GM12878 (cell line): ENCODE data around the gene TLE3. TPM values are rescaled to one million over a fixed set of nuclear protein-coding genes. Genes with fewer than 3 reads are reported as not detected.
A peak's percentile ranks its signal among the peaks of the same experiment; 100 is the strongest.

Experiments used
- ATAC-seq: fragments of 200-7000 bp; cut with Tn5 transposase; 3 replicates; pipeline ENCODE4 v1.9.1; 2020; ENCODE audit warnings: mild to moderate bottlenecking, moderate library complexity
- BruUV-seq: library from RNA; stranded (reverse); fragments of 400-500 nt; replicated peaks from 2 replicates; lab custom pipeline; 2021; lab: Mats Ljungman, UMichigan
- CTCF ChIA-PET: fragments of 300-600 bp; sonication (Branson Sonifier 250); formaldehyde crosslinking; extraction: SDS; loops from one replicate; lab custom pipeline; 2021; ENCODE audit warnings: inconsistent platforms; lab: Yijun Ruan, JAX
- POLR2A ChIA-PET: fragments of 350-600 bp; formaldehyde crosslinking; extraction: SDS; loops from one replicate; lab custom pipeline; 2021; ENCODE audit warnings: inconsistent platforms; lab: Charles Lee
- RAD21 ChIA-PET: fragments of 300-600 bp; sonication (Branson Sonifier 250); formaldehyde crosslinking; loops from one replicate; lab custom pipeline; 2023; ENCODE audit warnings: antibody characterized with exemption; ENCODE audit not compliant: unreplicated experiment; lab: Charles Lee
- SMC1A ChIA-PET: fragments of 300-600 bp; sonication (Branson Sonifier 250); formaldehyde crosslinking; loops from one replicate; lab custom pipeline; 2023; ENCODE audit not compliant: unreplicated experiment, uncharacterized antibody; lab: Charles Lee
- DNase-seq: peaks from one replicate; pipeline ENCODE4 v3.0.0-alpha.2; 2011; ENCODE audit warnings: low read depth, low spot score
- FAIRE-seq: peaks from 3 replicates; lab custom pipeline; 2011; peaks lifted over from hg19 to GRCh38; lab: Jason Lieb, UNC
- H2AFZ ChIP-seq: 2 replicates; pipeline ENCODE4 v1.6.0; 2011; ENCODE audit warnings: low read depth, low read length, control low read depth; ENCODE audit not compliant: control insufficient read depth
- H3K27ac ChIP-seq: 2 replicates; pipeline ENCODE4 v1.5.1; 2011; ENCODE audit warnings: control low read depth; ENCODE audit not compliant: control insufficient read depth, insufficient read depth
- H3K27me3 ChIP-seq, 2 experiments: replicated peaks in 1 of 2; 2 replicates each; pipeline versions ENCODE4 v1.6.0 to v1.6.1; 2011; ENCODE audit warnings: low read length in 1 of 2; ENCODE audit not compliant: control insufficient read depth in 2 of 2, insufficient read depth in 2 of 2
- H3K36me3 ChIP-seq, 2 experiments: 2 replicates each; pipeline ENCODE4 v1.5.1; 2011; ENCODE audit warnings: low read length in 1 of 2; ENCODE audit not compliant: control insufficient read depth in 2 of 2, insufficient read depth in 2 of 2
- H3K4me1 ChIP-seq: 2 replicates; pipeline ENCODE4 v1.6.1; 2011; ENCODE audit warnings: mild to moderate bottlenecking, low read length, moderate library complexity, mixed read lengths; ENCODE audit not compliant: control insufficient read depth, insufficient read depth
- H3K4me2 ChIP-seq: 2 replicates; pipeline ENCODE4 v1.6.0; 2011; ENCODE audit warnings: control low read depth; ENCODE audit not compliant: control insufficient read depth, insufficient read depth
- H3K4me3 ChIP-seq: fragments of 200-600 bp; sonication (generic); 2 replicates; pipeline ENCODE4 v1.5.1; 2016
- H3K79me2 ChIP-seq: 2 replicates; pipeline ENCODE4 v1.6.0; 2011; ENCODE audit warnings: low read length; ENCODE audit not compliant: control insufficient read depth, insufficient read depth
- H3K9ac ChIP-seq: 2 replicates; pipeline ENCODE4 v1.8.0; 2011; ENCODE audit warnings: low read length, control low read depth, mixed read lengths; ENCODE audit not compliant: control insufficient read depth, insufficient read depth
- H3K9me3 ChIP-seq: replicated peaks from 3 replicates; pipeline ENCODE4 v1.5.1; 2011; ENCODE audit warnings: mild to moderate bottlenecking, low read length; ENCODE audit not compliant: control insufficient read depth, insufficient read depth
- H4K20me1 ChIP-seq: 2 replicates; pipeline ENCODE4 v1.6.0; 2011; ENCODE audit not compliant: control insufficient read depth, insufficient read depth
- CREB1 ChIP-seq: IDR thresholded peaks from 2 replicates; pipeline ENCODE4 v1.6.1; 2012; ENCODE audit warnings: low read depth, mild to moderate bottlenecking, inconsistent platforms
- CREM ChIP-seq: IDR thresholded peaks from 2 replicates; pipeline ENCODE4 v1.6.1; 2014; ENCODE audit warnings: antibody characterized with exemption, low read depth
- EED ChIP-seq: sonication (generic); IDR thresholded peaks from 2 replicates; pipeline ENCODE4 v1.6.1; 2016; ENCODE audit warnings: antibody characterized with exemption, low read depth
- EZH2 ChIP-seq: IDR thresholded peaks from 2 replicates; pipeline ENCODE4 v1.6.1; 2012; ENCODE audit warnings: low read depth, mild to moderate bottlenecking, control low read depth, inconsistent platforms, low read length, borderline replicate concordance; ENCODE audit not compliant: control insufficient read depth
- MTA2 ChIP-seq: fragments of 450-650 bp; IDR thresholded peaks from 2 replicates; pipeline ENCODE4 v1.6.1; 2016; ENCODE audit warnings: low read depth, mild to moderate bottlenecking, moderate library complexity
- NR2C2 ChIP-seq: IDR thresholded peaks from 2 replicates; pipeline ENCODE4 v1.6.1; 2011; ENCODE audit warnings: borderline replicate concordance, low read depth; ENCODE audit not compliant: control insufficient read depth, insufficient read length
- SIN3A ChIP-seq: IDR thresholded peaks from 2 replicates; pipeline ENCODE4 v1.6.1; 2012; ENCODE audit warnings: low read depth, low read length, improper control_type of control experiment
- SMAD1 ChIP-seq: fragments of 450-650 bp; IDR thresholded peaks from 2 replicates; pipeline ENCODE4 v1.6.1; 2018; ENCODE audit warnings: mild to moderate bottlenecking, low read depth; ENCODE audit not compliant: partially characterized antibody
- SRF ChIP-seq, 2 experiments: IDR thresholded peaks; 2 replicates each; pipeline ENCODE4 v1.6.1; 2011; ENCODE audit warnings: low read depth in 2 of 2, low read length in 2 of 2, mild to moderate bottlenecking in 1 of 2, moderate library complexity in 1 of 2
- ZZZ3 ChIP-seq: IDR thresholded peaks from 2 replicates; pipeline ENCODE4 v1.6.1; 2011; ENCODE audit warnings: low read depth; ENCODE audit not compliant: control insufficient read depth, insufficient read length
- WGBS: methylation state at CpG from one replicate; pipeline ENCODE4 v1.1.6; 2016; ENCODE audit warnings: low lambda C conversion rate; ENCODE audit not compliant: insufficient replicate concordance, insufficient coverage; ENCODE audit errors: missing lambda C conversion rate; 5-methylcytosine and 5-hydroxymethylcytosine counted together
- in situ Hi-C: fragments of 300-500 bp; cut with MboI; formaldehyde crosslinking; loops from 9 replicates; pipeline ENCODE4 v1.14.3; 2018; ENCODE audit warnings: mixed read lengths
- intact Hi-C: fragments of 100-400 bp; cut with micrococcal nuclease; formaldehyde crosslinking; loops from one replicate; pipeline ENCODE4 v1.14.2; 2022; ENCODE audit not compliant: unreplicated experiment
- polyA plus RNA-seq, 11 experiments: library from polyadenylated mRNA; depleted of rRNA in 4 of 11; unstranded in 6 of 11; stranded (reverse) in 5 of 11; fragments of >200 nt; fragmentation: Nextera tagmentation in 4 of 11; fragmentation: Illumina TruSeq in 1 of 11; extraction: Ambion mirVana in 4 of 11; extraction: Trizol in 1 of 11; gene quantifications; 1 replicate in 1 of 11; 2 replicates in 10 of 11; pipeline versions ENCODE4 v1.2.1 to v1.2.3, GENCODE V29; 2011 to 2016; ENCODE audit warnings: inconsistent platforms in 2 of 11, missing spikeins in 2 of 11, low read depth in 1 of 11
- total RNA-seq, 4 experiments: library from RNA; depleted of rRNA in 3 of 4; stranded (reverse); fragments of >200 nt in 3 of 4; fragmentation: Illumina TruSeq in 1 of 4; extraction: Trizol in 1 of 4; gene quantifications; 2 replicates each; pipeline versions ENCODE4 v1.2.1 to v1.2.3, GENCODE V29; 2013 to 2021
- TF ChIP-seq, protein P1 (sequence below): fragments of 450-650 bp; IDR thresholded peaks from 2 replicates; pipeline ENCODE4 v1.6.1; 2017; ENCODE audit warnings: borderline replicate concordance
- TF ChIP-seq, protein P2 (sequence below): IDR thresholded peaks from 2 replicates; pipeline ENCODE4 v1.6.1; 2012; ENCODE audit warnings: low read depth, low read length, improper control_type of control experiment
- TF ChIP-seq, protein P3 (sequence below): IDR thresholded peaks from 2 replicates; pipeline ENCODE4 v1.6.1; 2012; ENCODE audit warnings: improper control_type of control experiment, low read depth, low read length; ENCODE audit not compliant: insufficient replicate concordance

TLE3 gene
- total and polyA plus RNA-seq, 10 of the 15 experiments (the other 5 are each of a cell fraction or from before 2014, with no cell fraction given) = 1.2 to 65.5 (median 9.7) TPM

DNA sequence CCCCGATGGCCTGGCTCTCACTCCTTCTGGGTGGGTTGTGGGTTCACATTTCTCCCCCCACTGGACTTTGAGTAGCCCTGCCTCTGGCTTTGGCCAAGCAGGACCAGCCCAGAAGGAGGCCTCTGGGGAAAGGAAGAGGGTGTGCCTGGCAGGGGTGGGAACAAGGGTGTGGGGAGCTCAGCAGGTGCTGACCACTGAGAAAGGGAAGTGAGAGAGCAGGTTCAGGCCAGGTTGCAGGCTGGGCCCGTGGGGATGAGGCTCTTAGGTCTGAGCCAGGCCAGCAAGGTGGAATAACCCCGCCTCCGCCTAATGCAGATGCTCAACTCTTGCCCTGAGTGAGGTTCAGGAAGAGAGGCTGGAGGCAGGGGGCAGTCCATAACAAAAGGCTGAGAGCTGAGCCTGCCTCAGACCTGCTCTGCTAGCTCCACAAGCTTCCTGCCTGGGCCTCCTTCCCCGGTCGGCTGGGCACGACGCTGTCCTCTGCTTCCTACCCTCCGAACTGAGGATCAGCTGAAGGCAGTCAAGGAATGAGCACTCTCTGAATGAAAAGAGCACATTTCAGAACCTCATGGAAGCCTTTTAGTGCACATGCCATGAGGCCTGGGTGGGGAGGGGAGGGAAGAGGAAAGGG, 82.7 kb downstream of the TLE3 start:
- no peaks in the 10 kb centered on the region for H3K27me3 ChIP-seq
- no peaks in the 10 kb centered on the region for H3K79me2 ChIP-seq
- in situ Hi-C loops = no loop called here
- H3K4me3 ChIP-seq = peak overlapping the region; percentile 10; the same call in 1 of the 2 replicates
- no peaks in the 10 kb centered on the region; the same call in 2 of the 3 replicates for H3K9me3 ChIP-seq
- intact Hi-C loops = loop anchor here (1.0 to 5.0 kb wide), 4 partner anchors 21 to 472 kb away; partner anchors contain the start of gene TLE3
- peak overlapping the region; percentile 74 for H3K9ac ChIP-seq
- POLR2A ChIA-PET = interaction anchor here (0.8 to 1.3 kb wide), 4 partner anchors 20 to 552 kb away, joined by 3 to 8 read pairs (median 3); no protein-coding TSS in a partner anchor
- peaks cover 60% of the 10 kb centered on the region for H3K4me1 ChIP-seq
- no peaks in the 10 kb centered on the region for H3K36me3 ChIP-seq
- RAD21 ChIA-PET = interaction anchor here (0.7 to 1.9 kb wide), 14 partner anchors 9 to 262 kb away, joined by 3 to 31 read pairs (median 7); partner anchors contain the start of gene TLE3
- peak overlapping the region; percentile 65 for H3K4me2 ChIP-seq
- DNase-seq = peak; percentile 93
- no peaks in the 10 kb centered on the region for H4K20me1 ChIP-seq
- BruUV-seq = no TSS peak
- peak overlapping the region; percentile 84 for H3K27ac ChIP-seq
- 2% methylated on average over 9 of the region's 9 CpGs for WGBS
- CTCF ChIA-PET = interaction anchor here (0.6 to 1.9 kb wide), 8 partner anchors 21 to 489 kb away, joined by 3 to 14 read pairs (median 4); partner anchors contain the start of gene TLE3
- H2AFZ ChIP-seq = no peak overlapping the region
- SMC1A ChIA-PET = interaction anchor here (0.7 to 1.8 kb wide), 11 partner anchors 8 to 288 kb away, joined by 3 to 19 read pairs (median 4); partner anchors contain the start of gene TLE3
- FAIRE-seq = peak; percentile 99
- ATAC-seq = peak; percentile 89
- peak; percentile 76 for TF ChIP-seq MTA2
- TF ChIP-seq SIN3A = no peak
- TF ChIP-seq EZH2 = no peak
- no peak for TF ChIP-seq NR2C2
- TF ChIP-seq ZZZ3 = no peak
- TF ChIP-seq, protein P1, sequence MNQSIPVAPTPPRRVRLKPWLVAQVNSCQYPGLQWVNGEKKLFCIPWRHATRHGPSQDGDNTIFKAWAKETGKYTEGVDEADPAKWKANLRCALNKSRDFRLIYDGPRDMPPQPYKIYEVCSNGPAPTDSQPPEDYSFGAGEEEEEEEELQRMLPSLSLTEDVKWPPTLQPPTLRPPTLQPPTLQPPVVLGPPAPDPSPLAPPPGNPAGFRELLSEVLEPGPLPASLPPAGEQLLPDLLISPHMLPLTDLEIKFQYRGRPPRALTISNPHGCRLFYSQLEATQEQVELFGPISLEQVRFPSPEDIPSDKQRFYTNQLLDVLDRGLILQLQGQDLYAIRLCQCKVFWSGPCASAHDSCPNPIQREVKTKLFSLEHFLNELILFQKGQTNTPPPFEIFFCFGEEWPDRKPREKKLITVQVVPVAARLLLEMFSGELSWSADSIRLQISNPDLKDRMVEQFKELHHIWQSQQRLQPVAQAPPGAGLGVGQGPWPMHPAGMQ = no peak
- peak; percentile 48; the same call in 1 of the 2 replicates for TF ChIP-seq CREM
- 0 out of 4 replicates have a peak, but pooled peaks of 1 of the 2 experiments have one; percentile 27 for TF ChIP-seq SRF (IDR thresholded peaks at IDR 0.05; ENCODE audit: low read depth in 2 of 2, low read length in 2 of 2)
- TF ChIP-seq, protein P2, sequence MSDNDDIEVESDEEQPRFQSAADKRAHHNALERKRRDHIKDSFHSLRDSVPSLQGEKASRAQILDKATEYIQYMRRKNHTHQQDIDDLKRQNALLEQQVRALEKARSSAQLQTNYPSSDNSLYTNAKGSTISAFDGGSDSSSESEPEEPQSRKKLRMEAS = no peak; the same call in 1 of the 2 replicates
- TF ChIP-seq EED = peak; percentile 97
- no peak for TF ChIP-seq SMAD1
- TF ChIP-seq, protein P3, sequence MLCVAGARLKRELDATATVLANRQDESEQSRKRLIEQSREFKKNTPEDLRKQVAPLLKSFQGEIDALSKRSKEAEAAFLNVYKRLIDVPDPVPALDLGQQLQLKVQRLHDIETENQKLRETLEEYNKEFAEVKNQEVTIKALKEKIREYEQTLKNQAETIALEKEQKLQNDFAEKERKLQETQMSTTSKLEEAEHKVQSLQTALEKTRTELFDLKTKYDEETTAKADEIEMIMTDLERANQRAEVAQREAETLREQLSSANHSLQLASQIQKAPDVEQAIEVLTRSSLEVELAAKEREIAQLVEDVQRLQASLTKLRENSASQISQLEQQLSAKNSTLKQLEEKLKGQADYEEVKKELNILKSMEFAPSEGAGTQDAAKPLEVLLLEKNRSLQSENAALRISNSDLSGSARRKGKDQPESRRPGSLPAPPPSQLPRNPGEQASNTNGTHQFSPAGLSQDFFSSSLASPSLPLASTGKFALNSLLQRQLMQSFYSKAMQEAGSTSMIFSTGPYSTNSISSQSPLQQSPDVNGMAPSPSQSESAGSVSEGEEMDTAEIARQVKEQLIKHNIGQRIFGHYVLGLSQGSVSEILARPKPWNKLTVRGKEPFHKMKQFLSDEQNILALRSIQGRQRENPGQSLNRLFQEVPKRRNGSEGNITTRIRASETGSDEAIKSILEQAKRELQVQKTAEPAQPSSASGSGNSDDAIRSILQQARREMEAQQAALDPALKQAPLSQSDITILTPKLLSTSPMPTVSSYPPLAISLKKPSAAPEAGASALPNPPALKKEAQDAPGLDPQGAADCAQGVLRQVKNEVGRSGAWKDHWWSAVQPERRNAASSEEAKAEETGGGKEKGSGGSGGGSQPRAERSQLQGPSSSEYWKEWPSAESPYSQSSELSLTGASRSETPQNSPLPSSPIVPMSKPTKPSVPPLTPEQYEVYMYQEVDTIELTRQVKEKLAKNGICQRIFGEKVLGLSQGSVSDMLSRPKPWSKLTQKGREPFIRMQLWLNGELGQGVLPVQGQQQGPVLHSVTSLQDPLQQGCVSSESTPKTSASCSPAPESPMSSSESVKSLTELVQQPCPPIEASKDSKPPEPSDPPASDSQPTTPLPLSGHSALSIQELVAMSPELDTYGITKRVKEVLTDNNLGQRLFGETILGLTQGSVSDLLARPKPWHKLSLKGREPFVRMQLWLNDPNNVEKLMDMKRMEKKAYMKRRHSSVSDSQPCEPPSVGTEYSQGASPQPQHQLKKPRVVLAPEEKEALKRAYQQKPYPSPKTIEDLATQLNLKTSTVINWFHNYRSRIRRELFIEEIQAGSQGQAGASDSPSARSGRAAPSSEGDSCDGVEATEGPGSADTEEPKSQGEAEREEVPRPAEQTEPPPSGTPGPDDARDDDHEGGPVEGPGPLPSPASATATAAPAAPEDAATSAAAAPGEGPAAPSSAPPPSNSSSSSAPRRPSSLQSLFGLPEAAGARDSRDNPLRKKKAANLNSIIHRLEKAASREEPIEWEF = no peak
- TF ChIP-seq CREB1 = no peak; the same call in 1 of the 2 replicates
